Thyroid gland (tissue), 4 donors: ENCODE measurements around the gene PIGS.

ENCODE experiments used
- POLR2A ChIP-seq, 2 donors: fragments of 450-650 bp; IDR thresholded peaks; one replicate each; pipeline ENCODE4 v1.6.1; 2017; ENCODE audit warnings: antibody characterized with exemption in 2 of 2, mild to moderate bottlenecking in 2 of 2, moderate library complexity in 1 of 2
- TF ChIP-seq, protein P1 (sequence below), 6 experiments: fragments of 200-600 bp in 3 of 6; fragments of 450-650 bp in 3 of 6; sonication (generic) in 3 of 6; IDR thresholded peaks; one replicate each; pipeline ENCODE4 v1.5.1; 2016 to 2019; ENCODE audit warnings: antibody characterized with exemption in 6 of 6, mild to moderate bottlenecking in 2 of 6, inconsistent platforms in 1 of 6, moderate library complexity in 1 of 6

DNA sequence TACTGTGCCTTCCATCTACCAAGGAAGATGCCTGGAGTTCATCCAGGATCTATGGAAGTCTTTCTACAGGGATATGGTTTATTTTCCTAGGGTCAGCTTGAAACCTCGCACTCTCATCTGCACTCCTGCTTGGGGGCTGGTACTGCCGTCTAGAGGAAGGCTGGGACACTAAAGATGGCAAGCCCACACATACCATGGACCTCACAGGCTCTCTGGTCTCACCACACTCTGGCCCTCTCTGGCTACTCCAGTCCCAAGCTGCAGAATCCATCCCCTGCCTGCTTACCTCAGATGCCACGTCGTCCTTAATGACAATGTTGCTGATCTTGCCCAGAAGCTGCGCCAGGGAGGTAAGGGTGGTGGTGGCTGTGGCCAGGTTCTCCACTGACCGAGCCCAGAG lies 16.8 kb downstream of the PIGS start:
- TF ChIP-seq, protein P1, sequence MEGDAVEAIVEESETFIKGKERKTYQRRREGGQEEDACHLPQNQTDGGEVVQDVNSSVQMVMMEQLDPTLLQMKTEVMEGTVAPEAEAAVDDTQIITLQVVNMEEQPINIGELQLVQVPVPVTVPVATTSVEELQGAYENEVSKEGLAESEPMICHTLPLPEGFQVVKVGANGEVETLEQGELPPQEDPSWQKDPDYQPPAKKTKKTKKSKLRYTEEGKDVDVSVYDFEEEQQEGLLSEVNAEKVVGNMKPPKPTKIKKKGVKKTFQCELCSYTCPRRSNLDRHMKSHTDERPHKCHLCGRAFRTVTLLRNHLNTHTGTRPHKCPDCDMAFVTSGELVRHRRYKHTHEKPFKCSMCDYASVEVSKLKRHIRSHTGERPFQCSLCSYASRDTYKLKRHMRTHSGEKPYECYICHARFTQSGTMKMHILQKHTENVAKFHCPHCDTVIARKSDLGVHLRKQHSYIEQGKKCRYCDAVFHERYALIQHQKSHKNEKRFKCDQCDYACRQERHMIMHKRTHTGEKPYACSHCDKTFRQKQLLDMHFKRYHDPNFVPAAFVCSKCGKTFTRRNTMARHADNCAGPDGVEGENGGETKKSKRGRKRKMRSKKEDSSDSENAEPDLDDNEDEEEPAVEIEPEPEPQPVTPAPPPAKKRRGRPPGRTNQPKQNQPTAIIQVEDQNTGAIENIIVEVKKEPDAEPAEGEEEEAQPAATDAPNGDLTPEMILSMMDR (IDR thresholded peaks at IDR 0.05), result no peak
- TF ChIP-seq POLR2A (IDR thresholded peaks at IDR 0.05), result no peak
